GM18951 (cell line): ENCODE data around the gene PTOV1.

Experiments
- POLR2A ChIP-seq: IDR thresholded peaks from 4 replicates; pipeline ENCODE4 v1.6.1; 2011; ENCODE audit warnings: mild to moderate bottlenecking; ENCODE audit not compliant: insufficient read length, insufficient read depth; ENCODE audit errors: extremely low read depth
- in situ Hi-C: fragments of 300-500 bp; cut with MboI; formaldehyde crosslinking; loops from one replicate; pipeline ENCODE4 v1.12.0; 2022; ENCODE audit warnings: low sequenced_read_pairs, mixed read lengths, inconsistent platforms; ENCODE audit not compliant: unreplicated experiment

The PTOV1 gene

GRCh38 chr19:49892716-49893115 is 41.8 kb downstream of the PTOV1 start:
- in situ Hi-C loops = no loop called here

GRCh38 chr19:49894011-49894664 is 43.2 kb downstream of the PTOV1 start:
- in situ Hi-C loops = no loop called here
- no peak for TF ChIP-seq POLR2A

More at GRCh38 chr19:49892716-49893115, 41.8 kb downstream of the PTOV1 start:
- TF ChIP-seq POLR2A = no peak

- TF ChIP-seq POLR2A = peak; percentile 37
Measured at GRCh38 chr19:49894879-49895565, 44.1 kb downstream of the PTOV1 start.

DNA sequence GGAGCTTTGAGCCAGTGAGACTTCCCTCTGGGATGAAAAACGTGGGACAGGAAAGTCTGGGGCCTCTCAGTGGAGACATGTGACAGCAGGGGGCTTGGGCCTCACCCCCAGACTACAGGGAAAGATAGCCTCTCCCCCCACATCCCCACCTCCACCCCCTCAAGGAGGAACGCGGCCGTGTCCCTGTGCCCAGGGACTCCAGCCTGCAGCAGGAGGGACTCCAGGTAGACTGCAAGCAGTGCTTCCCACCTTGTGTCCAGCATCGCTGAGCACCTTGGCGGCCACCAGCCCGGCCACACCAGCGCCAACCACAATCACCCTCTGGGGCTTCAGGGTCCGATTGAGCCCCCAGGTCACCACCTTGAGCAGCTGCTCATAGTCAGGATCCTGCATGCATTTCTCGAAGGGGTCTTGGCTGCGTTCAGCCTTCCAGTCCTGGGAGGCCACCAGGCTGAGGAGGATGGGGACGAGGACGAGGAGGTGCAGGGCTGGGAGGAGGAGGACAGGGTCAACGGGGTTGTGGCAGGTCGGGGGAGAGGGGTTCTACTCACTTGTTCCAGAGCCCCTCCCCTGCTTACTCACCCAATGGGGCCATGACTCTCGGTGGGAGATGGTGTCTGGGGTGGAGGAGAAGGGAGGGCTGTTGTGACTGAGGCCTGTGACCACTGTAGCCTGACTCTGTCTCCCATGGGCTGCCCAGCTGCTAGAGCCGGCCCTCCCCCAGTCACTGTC is 44.8 kb downstream of the PTOV1 start:
- peak; percentile 45 for TF ChIP-seq POLR2A
- in situ Hi-C loops = no loop called here

More at GRCh38 chr19:49894879-49895565, 44.1 kb downstream of the PTOV1 start:
- in situ Hi-C loops = no loop called here

DNA sequence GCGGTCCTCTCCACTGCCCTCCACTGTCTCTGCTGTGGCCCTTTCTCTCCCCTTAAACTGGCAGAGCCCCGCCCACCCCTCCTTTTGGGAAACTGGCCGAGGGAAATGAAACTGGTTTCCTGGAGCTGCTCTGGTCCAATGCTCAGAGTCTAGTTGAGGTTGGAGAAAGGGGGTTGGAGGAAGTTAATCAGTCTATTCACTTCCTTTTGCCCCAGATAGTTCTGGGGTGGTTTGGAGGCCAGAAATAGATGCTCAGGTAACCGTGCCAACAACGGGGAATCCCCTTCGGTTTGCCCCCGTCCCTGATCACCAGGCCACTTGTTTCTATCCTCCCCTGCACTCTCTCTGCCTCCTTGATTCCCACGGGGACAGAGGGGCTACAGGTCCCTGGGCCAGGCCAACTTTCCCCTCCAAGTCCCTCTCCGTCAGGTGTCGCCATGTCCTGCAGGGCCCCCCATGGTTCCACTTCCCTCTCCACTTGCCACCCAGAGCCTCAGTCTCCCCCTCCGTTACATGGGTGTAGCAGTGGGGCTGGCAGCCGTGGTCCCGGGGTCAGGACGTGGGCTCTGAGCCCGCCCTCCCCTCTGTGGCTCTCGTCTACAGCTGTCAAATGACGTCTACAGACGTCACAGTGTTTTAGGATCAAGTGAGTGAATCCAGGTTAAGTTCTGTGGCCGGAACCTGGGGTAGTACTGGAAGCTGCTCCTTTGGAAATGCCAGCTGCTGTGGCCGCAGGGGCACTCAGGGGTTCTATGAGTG is 46.1 kb downstream of the PTOV1 start, which contains the start of gene IL4I1:
TSS of gene IL4I1 (minus strand) at position 25 of the 759 bp plus-strand sequence. CDS start 727 bp downstream, outside the sequence.
- in situ Hi-C loops = no loop called here

DNA sequence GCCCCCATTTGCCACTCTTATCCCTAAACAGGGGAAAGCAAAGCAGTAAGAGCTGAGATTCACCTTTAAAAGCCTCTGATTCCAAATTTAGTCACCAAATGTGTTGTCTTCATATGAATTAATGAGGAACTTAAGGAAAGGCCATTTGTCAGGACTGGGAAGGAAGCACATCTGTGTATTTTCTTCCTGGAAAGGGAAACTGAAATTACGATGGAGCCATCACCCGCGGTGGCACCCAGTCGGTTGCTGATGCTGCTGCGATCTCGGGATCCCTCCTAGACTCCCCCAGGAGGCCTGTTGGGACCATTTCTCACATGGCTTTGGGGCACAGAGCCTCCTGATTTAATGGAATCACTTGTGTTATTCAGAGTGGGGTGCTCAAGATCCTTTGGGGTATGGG is 53.2 kb downstream of the PTOV1 start:
- in situ Hi-C loops = no loop called here
- TF ChIP-seq POLR2A = no peak

More for the DNA sequence above, 46.1 kb downstream of the PTOV1 start, which contains the start of gene IL4I1:
- peak; percentile 70 for TF ChIP-seq POLR2A

DNA sequence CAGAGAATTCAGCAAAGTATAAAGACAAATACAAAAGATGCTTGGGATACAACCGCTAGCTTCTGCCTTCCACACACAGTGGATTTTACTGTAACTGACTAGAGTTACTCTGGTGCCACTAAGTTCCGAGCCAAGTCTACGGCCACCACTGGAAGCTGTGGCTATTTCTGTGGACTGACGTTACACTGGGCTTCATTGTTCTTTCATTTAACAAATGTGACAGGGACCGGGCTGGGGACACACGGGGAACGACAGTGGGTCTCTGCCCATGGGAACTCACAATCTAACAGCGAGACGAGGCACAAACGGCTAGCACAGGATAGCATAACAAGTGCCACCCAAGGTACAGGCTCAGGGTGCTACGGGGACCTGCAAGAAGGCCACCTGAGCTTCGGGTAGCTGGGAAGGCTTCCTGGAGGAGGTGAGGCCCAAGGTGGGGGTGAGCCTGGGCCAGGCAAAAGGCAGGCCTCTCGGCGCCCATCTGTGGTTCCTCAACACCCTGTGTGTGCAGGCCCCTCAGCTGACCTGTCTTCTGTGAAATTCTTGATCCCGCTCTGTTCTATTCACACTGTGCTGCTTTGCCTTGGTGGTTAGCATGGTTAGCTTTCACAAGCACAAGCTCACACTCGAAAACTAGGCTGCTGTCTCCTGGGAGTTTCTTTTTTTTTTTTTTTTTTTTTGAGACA is 56.1 kb downstream of the PTOV1 start:
- TF ChIP-seq POLR2A = no peak
- in situ Hi-C loops = no loop called here

DNA sequence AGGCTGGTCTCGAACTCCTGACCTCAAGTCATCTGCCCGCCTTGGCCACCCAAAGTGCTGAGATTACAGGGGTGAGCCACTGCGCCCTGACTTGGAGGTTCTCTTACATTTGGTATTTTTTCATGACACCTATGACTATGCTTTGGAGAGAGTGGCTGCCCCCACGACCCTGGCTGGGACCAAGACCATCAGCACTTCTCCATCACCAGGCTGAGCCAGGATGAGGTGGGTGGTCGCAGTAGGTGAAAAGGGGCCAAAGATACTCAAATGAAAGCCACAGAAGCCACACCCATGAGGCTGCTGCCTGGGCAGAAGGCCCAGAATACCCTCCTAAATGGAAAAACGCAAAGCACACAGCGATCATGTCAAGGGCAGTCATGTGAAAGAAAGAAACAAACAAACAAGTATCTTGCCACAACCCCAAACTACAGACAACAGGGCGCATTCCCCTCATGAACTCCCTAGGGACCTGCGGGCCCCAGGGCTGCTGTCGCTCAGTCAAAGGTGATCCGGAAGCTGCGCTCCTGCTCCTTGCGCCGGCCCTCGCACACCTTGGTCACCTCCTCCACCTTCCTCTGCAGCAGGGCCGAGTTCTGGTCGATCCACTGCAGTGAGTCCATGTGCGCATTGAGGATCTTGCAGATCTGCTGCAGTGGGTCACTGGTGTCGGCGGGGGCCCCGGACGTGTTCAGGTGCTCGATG is 56.9 kb downstream of the PTOV1 start:
- no peak for TF ChIP-seq POLR2A
- in situ Hi-C loops = no loop called here

GRCh38 chr19:49908480-49909420 is 57.8 kb downstream of the PTOV1 start:
- in situ Hi-C loops = no loop called here
- no peak for TF ChIP-seq POLR2A

GRCh38 chr19:49910179-49910578 is 59.2 kb downstream of the PTOV1 start:
- in situ Hi-C loops = no loop called here
- TF ChIP-seq POLR2A = peak; percentile 30
